ENCODE results near the gene EXOC3L2. TPM values are rescaled to one million over a fixed set of nuclear protein-coding genes. Genes with fewer than 3 reads are reported as not detected.
"Not testable (repeated sequence)": the region's sequence is repeated elsewhere in the genome, so short reads cannot be mapped to it uniquely, and the experiment has no call there.

EXOC3L2 gene
- total and polyA plus RNA-seq, 10 donors, result 1.9 to 22.7 (median 13.4) TPM

DNA sequence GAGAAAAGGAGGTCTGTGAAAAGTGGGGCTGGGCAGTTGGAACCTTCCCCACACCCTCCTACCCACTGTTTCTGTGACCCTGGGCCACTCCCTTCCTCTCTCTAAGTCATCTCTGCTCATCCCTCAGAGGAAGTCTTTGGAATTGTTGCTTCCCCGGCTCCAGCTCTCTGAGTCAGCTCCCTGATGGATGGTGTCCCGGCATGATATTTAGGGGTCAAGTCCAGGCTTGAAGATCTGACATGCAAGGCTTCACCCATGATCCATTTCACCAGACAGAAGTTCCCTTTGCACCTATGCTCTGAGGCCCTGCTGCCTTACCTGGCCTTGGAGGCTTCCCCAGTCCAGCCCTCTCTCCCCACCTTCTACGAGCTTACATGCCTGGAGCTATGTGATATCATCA is 13.3 kb downstream of the EXOC3L2 start:
- TF ChIP-seq, protein P1, sequence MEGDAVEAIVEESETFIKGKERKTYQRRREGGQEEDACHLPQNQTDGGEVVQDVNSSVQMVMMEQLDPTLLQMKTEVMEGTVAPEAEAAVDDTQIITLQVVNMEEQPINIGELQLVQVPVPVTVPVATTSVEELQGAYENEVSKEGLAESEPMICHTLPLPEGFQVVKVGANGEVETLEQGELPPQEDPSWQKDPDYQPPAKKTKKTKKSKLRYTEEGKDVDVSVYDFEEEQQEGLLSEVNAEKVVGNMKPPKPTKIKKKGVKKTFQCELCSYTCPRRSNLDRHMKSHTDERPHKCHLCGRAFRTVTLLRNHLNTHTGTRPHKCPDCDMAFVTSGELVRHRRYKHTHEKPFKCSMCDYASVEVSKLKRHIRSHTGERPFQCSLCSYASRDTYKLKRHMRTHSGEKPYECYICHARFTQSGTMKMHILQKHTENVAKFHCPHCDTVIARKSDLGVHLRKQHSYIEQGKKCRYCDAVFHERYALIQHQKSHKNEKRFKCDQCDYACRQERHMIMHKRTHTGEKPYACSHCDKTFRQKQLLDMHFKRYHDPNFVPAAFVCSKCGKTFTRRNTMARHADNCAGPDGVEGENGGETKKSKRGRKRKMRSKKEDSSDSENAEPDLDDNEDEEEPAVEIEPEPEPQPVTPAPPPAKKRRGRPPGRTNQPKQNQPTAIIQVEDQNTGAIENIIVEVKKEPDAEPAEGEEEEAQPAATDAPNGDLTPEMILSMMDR (IDR thresholded peaks at IDR 0.05 in 8 of 11, conservative IDR thresholded peaks at IDR 0.05 in 3 of 11), result no peak
- no peak for TF ChIP-seq POLR2AphosphoS5 (IDR thresholded peaks at IDR 0.05)
- TF ChIP-seq POLR2A (IDR thresholded peaks at IDR 0.05), result no peak
- 63 to 88% (median 76%) methylated on average over 3 of the region's 3 CpGs for WGBS, 5 donors
- Histone ChIP-seq H3K27ac (no peak overlapping the region), H3K4me3 (no peak overlapping the region), H3K4me1 (peaks cover 0 to 26% (median 12%) of the 10 kb centered on the region in 6 donors), H3K36me3 (peaks cover 0 to 12% (median 0%) of the 10 kb centered on the region in 6 donors), H3K27me3 (replicated peaks in 1 of 7) (peaks cover 0 to 22% (median 0%) of the 10 kb centered on the region in 7 donors), H3K9me3 (no peaks in the 10 kb centered on the region)
- intact Hi-C loops (cut with DNase I; ENCODE audit: low total_unique reads), result no loop called here
- no peak for DNase-seq

DNA sequence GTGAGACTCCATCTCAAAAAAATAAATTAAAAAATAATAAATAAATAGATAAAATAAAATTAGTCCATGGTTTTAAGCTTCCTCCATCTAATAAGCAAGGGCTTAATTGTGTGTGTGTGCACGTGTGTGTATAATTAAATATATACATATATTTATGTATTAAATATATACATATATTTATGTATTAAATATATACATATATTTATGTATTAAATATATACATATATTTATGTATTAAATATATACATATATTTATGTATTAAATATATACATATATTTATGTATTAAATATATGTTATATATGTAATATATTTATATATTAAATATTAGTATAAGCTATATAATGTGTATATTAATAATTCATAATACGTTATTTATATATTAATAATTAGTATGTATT is 16.2 kb downstream of the EXOC3L2 start:
- H3K4me3 ChIP-seq; DNase-seq; H3K27me3 ChIP-seq (replicated peaks in 1 of 7); H3K4me1 ChIP-seq; H3K9me3 ChIP-seq; intact Hi-C loops (cut with DNase I; ENCODE audit: low total_unique reads); H3K27ac ChIP-seq: not testable (repeated sequence)
- peaks cover 0 to 22% (median 0%) of the 10 kb centered on the region in 6 donors for H3K36me3 ChIP-seq
- 87 to 95% (median 90%) methylated on average over 2 of the region's 2 CpGs for WGBS, 5 donors

DNA sequence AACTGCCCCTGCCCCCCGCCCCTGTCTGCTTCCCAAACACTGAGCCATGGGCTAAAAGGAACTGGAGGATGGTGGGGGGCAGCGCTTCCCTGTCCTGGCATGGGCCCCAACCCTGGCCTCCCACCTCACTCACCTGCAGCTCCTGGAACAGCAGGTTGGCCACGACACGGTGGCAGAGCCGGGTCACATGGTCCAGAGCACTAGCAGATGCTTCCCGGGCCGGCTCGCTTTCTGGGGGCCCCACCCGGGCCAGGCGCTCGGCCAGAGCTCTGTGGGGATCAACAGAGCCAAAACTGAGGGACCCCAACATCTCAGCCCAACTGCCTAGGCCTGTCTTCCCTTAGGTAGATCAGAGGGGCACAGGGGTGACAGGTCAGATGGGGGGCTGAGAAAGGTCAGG is 20.6 kb downstream of the EXOC3L2 start:
- no peak for DNase-seq
- peaks cover 0 to under 1% (median 0%) of the 10 kb centered on the region in 6 donors for H3K4me1 ChIP-seq
- no peak overlapping the region for H3K4me3 ChIP-seq
- H3K27me3 ChIP-seq (replicated peaks in 1 of 7), result peaks cover 0 to 14% (median 0%) of the 10 kb centered on the region in 7 donors
- TF ChIP-seq POLR2AphosphoS5 (IDR thresholded peaks at IDR 0.05), result no peak
- WGBS, 5 donors, result 76 to 81% (median 77%) methylated on average over 10 to 11 of the region's 11 CpGs
- intact Hi-C loops (cut with DNase I; ENCODE audit: low total_unique reads), result no loop called here
- H3K9me3 ChIP-seq, result no peaks in the 10 kb centered on the region
- peaks cover 0 to 22% (median 0%) of the 10 kb centered on the region in 6 donors for H3K36me3 ChIP-seq
- no peak overlapping the region for H3K27ac ChIP-seq

DNA sequence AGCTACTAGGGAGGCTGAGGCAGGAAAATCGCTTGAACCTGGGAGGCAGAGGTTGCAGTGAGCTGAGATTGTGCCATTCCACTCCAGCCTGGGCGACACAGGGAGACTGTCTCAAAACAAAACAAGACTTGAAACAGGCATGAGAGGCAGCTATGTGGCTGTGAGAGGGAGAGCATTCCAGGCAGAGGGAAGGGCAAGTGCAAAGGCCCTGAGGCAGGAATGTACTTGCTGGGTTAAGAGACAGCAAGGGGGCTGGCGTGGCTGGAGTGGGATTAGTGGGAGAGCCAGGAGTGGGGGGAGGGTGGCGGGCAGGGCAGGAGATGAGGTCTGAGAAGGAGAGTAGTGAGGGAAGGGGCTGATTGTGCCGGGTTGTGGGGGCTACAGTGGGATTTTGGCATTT is 21.3 kb downstream of the EXOC3L2 start:
- TF ChIP-seq POLR2A (IDR thresholded peaks at IDR 0.05), result no peak
- TF ChIP-seq POLR2AphosphoS5 (IDR thresholded peaks at IDR 0.05), result no peak
- TF ChIP-seq, protein P1 (IDR thresholded peaks at IDR 0.05 in 8 of 11, conservative IDR thresholded peaks at IDR 0.05 in 3 of 11), result no peak
- Histone ChIP-seq H3K27ac (no peak overlapping the region), H3K36me3 (peaks cover 0 to 22% (median 0%) of the 10 kb centered on the region in 6 donors), H3K4me3 (no peak overlapping the region), H3K4me1 (peaks cover 0 to 9% (median 1%) of the 10 kb centered on the region in 6 donors), H3K9me3 (no peaks in the 10 kb centered on the region), H3K27me3 (replicated peaks in 1 of 7) (peaks cover 0 to 17% (median 0%) of the 10 kb centered on the region in 7 donors)
- WGBS, 5 donors, result 84 to 94% (median 88%) methylated on average over 5 of the region's 5 CpGs
- DNase-seq, result no peak
- intact Hi-C loops (cut with DNase I; ENCODE audit: low total_unique reads), result no loop called here

DNA sequence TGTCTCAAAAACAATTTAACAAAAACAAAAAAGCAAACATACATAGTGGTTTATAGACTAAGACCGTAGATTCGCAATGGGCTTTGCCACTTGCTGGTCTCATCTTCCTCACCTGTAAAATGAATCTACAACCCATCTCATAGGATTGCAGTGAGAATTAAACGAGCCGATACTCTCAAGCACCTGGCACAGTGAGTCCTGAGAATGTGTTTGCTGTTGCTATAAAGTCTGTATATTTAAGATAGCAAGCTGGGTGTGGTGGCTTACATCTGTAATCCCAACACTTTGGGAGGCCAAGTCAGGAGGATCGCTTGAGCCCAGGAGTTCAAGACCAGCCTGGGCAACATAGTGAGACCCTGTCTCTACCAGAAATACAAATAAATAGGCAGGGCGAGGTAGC is 22.5 kb downstream of the EXOC3L2 start:
- Histone ChIP-seq H3K9me3 (no peaks in the 10 kb centered on the region), H3K27me3 (replicated peaks in 1 of 7) (peaks cover 0 to 29% (median 5%) of the 10 kb centered on the region in 7 donors), H3K4me3 (no peak overlapping the region), H3K27ac (no peak overlapping the region), H3K4me1 (peaks cover 0 to 19% (median 4%) of the 10 kb centered on the region in 6 donors), H3K36me3 (peaks cover 0 to 18% (median 0%) of the 10 kb centered on the region in 6 donors)
- 91 to 95% (median 94%) methylated on average over 6 of the region's 6 CpGs for WGBS, 5 donors
- no peak for DNase-seq
- TF ChIP-seq POLR2AphosphoS5 (IDR thresholded peaks at IDR 0.05), result no peak
- no peak for TF ChIP-seq POLR2A (IDR thresholded peaks at IDR 0.05)
- TF ChIP-seq, protein P1 (IDR thresholded peaks at IDR 0.05 in 8 of 11, conservative IDR thresholded peaks at IDR 0.05 in 3 of 11), result no peak
- intact Hi-C loops (cut with DNase I; ENCODE audit: low total_unique reads), result no loop called here

Data from spleen (tissue), 11 donors.